ENCODE results near the gene EEF2K.

DNA sequence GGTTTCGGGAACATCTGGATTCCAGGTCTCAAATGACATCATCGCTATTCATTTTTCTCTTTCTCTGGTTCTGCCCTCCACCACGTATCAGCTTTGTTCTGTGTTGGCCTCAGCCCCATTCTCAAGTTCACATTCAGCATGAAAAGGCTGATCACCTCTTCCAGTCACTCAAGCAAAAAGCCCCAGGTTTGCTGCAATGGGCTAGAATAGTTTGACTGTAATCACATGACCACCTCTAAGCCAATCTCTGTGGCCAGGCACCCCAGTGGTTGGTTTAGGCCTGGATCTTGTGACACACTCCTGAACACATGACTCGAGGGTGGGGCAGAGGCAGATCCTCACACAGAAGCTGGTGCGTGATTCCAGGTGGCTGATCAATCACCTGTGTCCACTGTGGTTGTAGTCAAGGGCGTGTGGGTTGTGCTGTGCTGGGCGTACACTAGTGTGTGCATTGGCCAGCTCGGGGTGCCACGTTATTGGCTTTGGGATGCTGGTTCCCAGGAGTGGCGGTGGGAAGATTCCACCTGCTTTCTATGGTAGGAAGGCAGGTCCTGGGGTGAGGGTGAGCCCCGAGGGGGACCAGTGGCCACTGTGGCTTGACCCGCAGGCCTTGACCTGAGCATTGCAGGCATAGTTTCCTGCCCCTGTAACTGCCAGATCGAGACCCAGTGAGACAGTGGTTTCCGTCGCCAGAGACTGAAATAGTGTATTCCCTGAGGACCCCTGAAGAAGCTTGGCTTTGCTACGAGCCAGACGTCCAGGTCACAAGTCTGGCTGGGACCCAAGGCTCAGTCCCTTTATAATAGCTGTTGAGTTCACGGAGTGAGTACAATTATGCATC, 12.0 kb downstream of the EEF2K start:
- no peak for TF ChIP-seq CTCF (IDR thresholded peaks at IDR 0.05)
- TF ChIP-seq POLR2AphosphoS5 (IDR thresholded peaks at IDR 0.05): no peak
- TF ChIP-seq EP300 (IDR thresholded peaks at IDR 0.05; ENCODE audit: low read depth): no peak
- no peak for TF ChIP-seq POLR2A (IDR thresholded peaks at IDR 0.05)
